CD14-positive monocyte (primary cell): ENCODE results near the gene CAPN9. TPM values are rescaled to one million over a fixed set of nuclear protein-coding genes. Genes with fewer than 3 reads are reported as not detected.

Source experiments
- DNase-seq, 3 donors: peaks; one replicate each; pipeline ENCODE4 v3.0.0-alpha.2; 2011 to 2022
- H2AFZ ChIP-seq: 2 replicates; pipeline ENCODE4 v1.6.0; 2012; ENCODE audit warnings: mild to moderate bottlenecking, low read depth, low read length, inconsistent platforms; ENCODE audit not compliant: insufficient read depth, poor library complexity, severe bottlenecking
- H3K27ac ChIP-seq, 2 donors: 1 replicate in 1 of 2; 2 replicates in 1 of 2; pipeline ENCODE4 v1.5.1; 2012 to 2013; ENCODE audit warnings: low read length in 2 of 2, control low read depth in 1 of 2, inconsistent platforms in 1 of 2, low read depth in 1 of 2, mild to moderate bottlenecking in 1 of 2
- H3K27me3 ChIP-seq, 2 donors: one replicate each; pipeline versions ENCODE4 v1.6.0 to v1.6.1; 2011 to 2013; ENCODE audit warnings: low read length in 2 of 2; ENCODE audit not compliant: control insufficient read depth in 2 of 2, insufficient read depth in 2 of 2
- H3K36me3 ChIP-seq, 2 donors: replicated peaks in 1 of 2; 1 replicate in 1 of 2; 2 replicates in 1 of 2; pipeline versions ENCODE4 v1.5.1 to v1.6.1; 2012 to 2013; ENCODE audit warnings: low read length in 2 of 2, control low read depth in 1 of 2, inconsistent platforms in 1 of 2, mild to moderate bottlenecking in 1 of 2; ENCODE audit not compliant: insufficient read depth in 2 of 2, control insufficient read depth in 1 of 2
- H3K4me1 ChIP-seq, 2 donors: 1 replicate in 1 of 2; 2 replicates in 1 of 2; pipeline versions ENCODE4 v1.5.1 to v1.6.1; 2012 to 2013; ENCODE audit warnings: low read length in 2 of 2, control low read depth in 1 of 2, inconsistent platforms in 1 of 2, mild to moderate bottlenecking in 1 of 2, moderate library complexity in 1 of 2; ENCODE audit not compliant: insufficient read depth in 2 of 2, control insufficient read depth in 1 of 2
- H3K4me2 ChIP-seq: replicated peaks from 2 replicates; pipeline ENCODE3; 2012; ENCODE audit warnings: low read length, moderate library complexity, mild to moderate bottlenecking; ENCODE audit not compliant: poor library complexity, severe bottlenecking; ENCODE audit errors: extremely low read depth
- H3K4me3 ChIP-seq, 3 experiments: fragments of 200-600 bp in 1 of 3; sonication (generic) in 1 of 3; replicated peaks in 1 of 3; 1 replicate in 2 of 3; 2 replicates in 1 of 3; pipeline ENCODE4 v1.5.1; 2011 to 2013; ENCODE audit warnings: low read length in 3 of 3, mild to moderate bottlenecking in 3 of 3, control low read depth in 2 of 3, low read depth in 2 of 3, inconsistent platforms in 1 of 3, moderate library complexity in 1 of 3
- H3K79me2 ChIP-seq: 2 replicates; pipeline ENCODE4 v1.6.0; 2012; ENCODE audit warnings: mild to moderate bottlenecking, control low read depth, inconsistent platforms, low read length, moderate library complexity; ENCODE audit not compliant: insufficient read depth
- H3K9ac ChIP-seq: 2 replicates; pipeline ENCODE4 v1.6.0; 2017; ENCODE audit warnings: low read length, mild to moderate bottlenecking; ENCODE audit not compliant: insufficient read depth, poor library complexity, severe bottlenecking
- H3K9me3 ChIP-seq, 2 donors: replicated peaks in 1 of 2; 1 replicate in 1 of 2; 2 replicates in 1 of 2; pipeline versions ENCODE4 v1.5.1 to v1.6.1; 2012 to 2013; ENCODE audit warnings: low read length in 2 of 2, control low read depth in 1 of 2; ENCODE audit not compliant: control insufficient read depth in 1 of 2, insufficient read depth in 1 of 2
- H4K20me1 ChIP-seq: 2 replicates; pipeline ENCODE4 v1.6.0; 2012; ENCODE audit warnings: mild to moderate bottlenecking, low read length, control low read depth, moderate library complexity; ENCODE audit not compliant: insufficient read depth
- H3K27ac Mint-ChIP-seq, 7 donors: one replicate each; pipeline ENCODE4 v1.8.0; 2020; ENCODE audit warnings: mild to moderate bottlenecking in 7 of 7, mixed read lengths in 7 of 7, moderate library complexity in 6 of 7, inconsistent platforms in 2 of 7
- H3K27me3 Mint-ChIP-seq, 3 donors: one replicate each; pipeline ENCODE4 v1.8.0; 2021 to 2022; ENCODE audit warnings: low read depth in 3 of 3, mild to moderate bottlenecking in 3 of 3, mixed read lengths in 3 of 3, moderate library complexity in 3 of 3, inconsistent platforms in 1 of 3
- H3K36me3 Mint-ChIP-seq, 2 donors: one replicate each; pipeline ENCODE4 v1.8.0; 2020; ENCODE audit warnings: mixed read lengths in 2 of 2, inconsistent platforms in 1 of 2, mild to moderate bottlenecking in 1 of 2
- H3K4me1 Mint-ChIP-seq: one replicate; pipeline ENCODE4 v1.8.0; 2020; ENCODE audit warnings: mild to moderate bottlenecking, mixed read lengths
- H3K4me3 Mint-ChIP-seq, 2 donors: one replicate each; pipeline ENCODE4 v1.8.0; 2020; ENCODE audit warnings: mild to moderate bottlenecking in 2 of 2, mixed read lengths in 2 of 2, moderate library complexity in 1 of 2
- H3K9me3 Mint-ChIP-seq, 7 donors: one replicate each; pipeline ENCODE4 v1.8.0; 2020 to 2022; ENCODE audit warnings: mixed read lengths in 7 of 7, mild to moderate bottlenecking in 6 of 7, moderate library complexity in 6 of 7, inconsistent platforms in 2 of 7
- WGBS: methylation state at CpG from one replicate; pipeline ENCODE4 v1.1.5; 2013; ENCODE audit warnings: missing lambda C conversion rate; ENCODE audit not compliant: insufficient coverage; 5-methylcytosine and 5-hydroxymethylcytosine counted together
- intact Hi-C, 2 donors: fragments of 100-400 bp; cut with micrococcal nuclease; formaldehyde crosslinking; loops; one replicate each; pipeline versions ENCODE4 v1.15.0 to v1.15.1; 2023
- polyA plus RNA-seq, 3 donors: library from polyadenylated mRNA; depleted of rRNA in 1 of 3; unstranded in 2 of 3; stranded (reverse) in 1 of 3; fragments of 300-500 nt in 2 of 3; fragments of >200 nt in 1 of 3; fragmentation: Illumina TruSeq in 2 of 3; gene quantifications; 1 replicate in 2 of 3; 2 replicates in 1 of 3; pipeline ENCODE4 v1.2.3, GENCODE V29; 2012 to 2021
- TF ChIP-seq, protein P1 (sequence below): fragments of 200-600 bp; IDR thresholded peaks from one replicate; pipeline ENCODE4 v1.8.0; 2022; ENCODE audit warnings: antibody characterized with exemption, mild to moderate bottlenecking

The CAPN9 gene
- polyA plus RNA-seq, 3 donors = not detected

DNA sequence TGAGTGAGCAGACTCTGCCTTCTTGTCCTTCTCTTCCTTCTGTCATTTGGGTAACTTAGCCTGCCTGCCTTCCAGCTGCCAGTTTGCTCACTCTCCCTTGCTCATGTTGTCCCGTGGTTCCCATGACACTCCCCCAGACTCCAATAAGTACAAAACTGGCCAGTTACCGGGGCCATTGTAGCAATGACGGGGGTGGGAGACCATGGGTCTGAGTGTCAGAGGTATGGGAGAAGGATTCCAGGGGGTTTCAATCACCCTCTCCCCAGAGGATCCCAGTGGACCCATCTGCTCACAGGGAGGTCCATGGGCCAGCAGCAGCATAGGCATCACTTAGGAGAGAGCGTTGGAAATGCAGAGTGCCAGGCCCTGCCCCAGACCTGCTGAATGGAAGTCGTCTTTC is 51.3 kb downstream of the CAPN9 start:
- Histone ChIP-seq H3K9me3 (no peaks in the 10 kb centered on the region), H3K9ac (no peak overlapping the region), H3K4me3 (no peak overlapping the region), H3K27me3 (no peaks in the 10 kb centered on the region), H3K79me2 (no peaks in the 10 kb centered on the region), H3K36me3 (no peaks in the 10 kb centered on the region), H2AFZ (no peak overlapping the region), H4K20me1 (no peaks in the 10 kb centered on the region), H3K4me2 (no peak overlapping the region), H3K4me1 (no peaks in the 10 kb centered on the region), H3K27ac (no peak overlapping the region)
- no peaks in the 10 kb centered on the region for H3K9me3 Mint-ChIP-seq
- H3K36me3 Mint-ChIP-seq = no peaks in the 10 kb centered on the region
- H3K27me3 Mint-ChIP-seq = peaks cover 5 to 15% (median 5%) of the 10 kb centered on the region in 3 donors
- H3K4me3 Mint-ChIP-seq = no peak overlapping the region
- TF ChIP-seq, protein P1, sequence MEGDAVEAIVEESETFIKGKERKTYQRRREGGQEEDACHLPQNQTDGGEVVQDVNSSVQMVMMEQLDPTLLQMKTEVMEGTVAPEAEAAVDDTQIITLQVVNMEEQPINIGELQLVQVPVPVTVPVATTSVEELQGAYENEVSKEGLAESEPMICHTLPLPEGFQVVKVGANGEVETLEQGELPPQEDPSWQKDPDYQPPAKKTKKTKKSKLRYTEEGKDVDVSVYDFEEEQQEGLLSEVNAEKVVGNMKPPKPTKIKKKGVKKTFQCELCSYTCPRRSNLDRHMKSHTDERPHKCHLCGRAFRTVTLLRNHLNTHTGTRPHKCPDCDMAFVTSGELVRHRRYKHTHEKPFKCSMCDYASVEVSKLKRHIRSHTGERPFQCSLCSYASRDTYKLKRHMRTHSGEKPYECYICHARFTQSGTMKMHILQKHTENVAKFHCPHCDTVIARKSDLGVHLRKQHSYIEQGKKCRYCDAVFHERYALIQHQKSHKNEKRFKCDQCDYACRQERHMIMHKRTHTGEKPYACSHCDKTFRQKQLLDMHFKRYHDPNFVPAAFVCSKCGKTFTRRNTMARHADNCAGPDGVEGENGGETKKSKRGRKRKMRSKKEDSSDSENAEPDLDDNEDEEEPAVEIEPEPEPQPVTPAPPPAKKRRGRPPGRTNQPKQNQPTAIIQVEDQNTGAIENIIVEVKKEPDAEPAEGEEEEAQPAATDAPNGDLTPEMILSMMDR = no peak
- H3K27ac Mint-ChIP-seq = peak overlapping the region in 1 of 7 donors; percentile 79
- 78% methylated on average over 2 of the region's 5 CpGs for WGBS
- no peaks in the 10 kb centered on the region for H3K4me1 Mint-ChIP-seq
- intact Hi-C loops = no loop called here
- DNase-seq = no peak

GRCh38 chr1:230800891-230801840 is 54.0 kb downstream of the CAPN9 start:
- Mint-ChIP-seq H3K36me3 (no peaks in the 10 kb centered on the region), H3K27ac (peak overlapping the region in 1 of 7 donors; percentile 14), H3K4me3 (no peak overlapping the region), H3K4me1 (no peaks in the 10 kb centered on the region), H3K9me3 (peaks cover 0 to 4% (median 0%) of the 10 kb centered on the region in 7 donors), H3K27me3 (peaks cover 4 to 13% (median 6%) of the 10 kb centered on the region in 3 donors)
- H3K9me3 ChIP-seq = no peaks in the 10 kb centered on the region
- H3K4me2 ChIP-seq = no peak overlapping the region
- no peak overlapping the region for H3K4me3 ChIP-seq
- no peak overlapping the region for H3K27ac ChIP-seq
- H3K27me3 ChIP-seq = no peaks in the 10 kb centered on the region
- no peak overlapping the region for H2AFZ ChIP-seq
- 94% methylated on average over 4 of the region's 9 CpGs for WGBS
- no peaks in the 10 kb centered on the region for H4K20me1 ChIP-seq
- no peaks in the 10 kb centered on the region for H3K79me2 ChIP-seq
- no peaks in the 10 kb centered on the region for H3K4me1 ChIP-seq
- DNase-seq = no peak
- intact Hi-C loops = no loop called here
- no peaks in the 10 kb centered on the region for H3K36me3 ChIP-seq
- H3K9ac ChIP-seq = no peak overlapping the region
- TF ChIP-seq, protein P1 = no peak
